ENCODE results near the gene DDX52. TPM values are rescaled to one million over a fixed set of nuclear protein-coding genes. Genes with fewer than 3 reads are reported as not detected.

The DDX52 gene
- total and polyA plus RNA-seq, 12 donors: 7.8 to 18.0 (median 14.4) TPM

DNA sequence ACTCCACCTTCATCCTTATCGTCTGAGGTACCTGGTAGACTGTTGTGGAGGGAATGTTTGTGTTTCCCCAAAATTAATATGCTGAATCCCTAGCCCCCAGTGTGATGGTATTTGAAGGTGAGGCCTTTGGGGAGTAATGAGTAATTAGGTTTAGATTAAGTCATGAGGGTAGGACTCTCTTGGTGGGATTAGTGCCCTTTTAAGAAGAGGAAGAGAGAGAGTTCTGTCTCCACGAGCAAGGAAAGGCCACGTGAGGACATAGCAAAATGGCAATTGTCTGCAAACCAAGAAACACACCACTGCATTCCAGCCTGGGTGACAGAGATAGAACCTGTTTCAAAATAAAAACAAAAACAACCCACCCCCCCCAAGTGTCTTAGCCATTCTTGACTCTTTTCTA is 21.0 kb upstream of the DDX52 start:
- TF ChIP-seq, protein P1, sequence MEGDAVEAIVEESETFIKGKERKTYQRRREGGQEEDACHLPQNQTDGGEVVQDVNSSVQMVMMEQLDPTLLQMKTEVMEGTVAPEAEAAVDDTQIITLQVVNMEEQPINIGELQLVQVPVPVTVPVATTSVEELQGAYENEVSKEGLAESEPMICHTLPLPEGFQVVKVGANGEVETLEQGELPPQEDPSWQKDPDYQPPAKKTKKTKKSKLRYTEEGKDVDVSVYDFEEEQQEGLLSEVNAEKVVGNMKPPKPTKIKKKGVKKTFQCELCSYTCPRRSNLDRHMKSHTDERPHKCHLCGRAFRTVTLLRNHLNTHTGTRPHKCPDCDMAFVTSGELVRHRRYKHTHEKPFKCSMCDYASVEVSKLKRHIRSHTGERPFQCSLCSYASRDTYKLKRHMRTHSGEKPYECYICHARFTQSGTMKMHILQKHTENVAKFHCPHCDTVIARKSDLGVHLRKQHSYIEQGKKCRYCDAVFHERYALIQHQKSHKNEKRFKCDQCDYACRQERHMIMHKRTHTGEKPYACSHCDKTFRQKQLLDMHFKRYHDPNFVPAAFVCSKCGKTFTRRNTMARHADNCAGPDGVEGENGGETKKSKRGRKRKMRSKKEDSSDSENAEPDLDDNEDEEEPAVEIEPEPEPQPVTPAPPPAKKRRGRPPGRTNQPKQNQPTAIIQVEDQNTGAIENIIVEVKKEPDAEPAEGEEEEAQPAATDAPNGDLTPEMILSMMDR (IDR thresholded peaks at IDR 0.05): no peak
- no peaks in the 10 kb centered on the region for H3K4me1 ChIP-seq

GRCh38 chr17:37662353-37662752 is 19.1 kb upstream of the DDX52 start:
- Histone ChIP-seq H3K27ac (no peak overlapping the region), H3K27me3 (no peaks in the 10 kb centered on the region), H3K9me3 (no peaks in the 10 kb centered on the region), H3K36me3 (no peaks in the 10 kb centered on the region), H3K4me3 (no peak overlapping the region), H3K4me1 (no peaks in the 10 kb centered on the region)
- ATAC-seq (no peak), DNase-seq (no peak)
- WGBS, 2 donors: 44 to 47% methylated on average over 4 of the region's 4 CpGs
- TF ChIP-seq, protein P1 (IDR thresholded peaks at IDR 0.05): no peak
- intact Hi-C loops (cut with DNase I): loop anchor here in 1 of 10 donors (5.0 kb wide), 1 partner anchor 50 kb away; no protein-coding TSS in a partner anchor

More for the DNA sequence above, 21.0 kb upstream of the DDX52 start:
- intact Hi-C loops (cut with DNase I): loop anchor here in 1 of 10 donors (5.0 kb wide), 1 partner anchor 48 kb away; no protein-coding TSS in a partner anchor
- Histone ChIP-seq H3K9me3 (no peaks in the 10 kb centered on the region), H3K27me3 (no peaks in the 10 kb centered on the region), H3K27ac (no peak overlapping the region), H3K36me3 (no peaks in the 10 kb centered on the region), H3K4me3 (no peak overlapping the region)
- no peak for ATAC-seq
- 86% methylated on average over 3 of the region's 3 CpGs for WGBS, 2 donors
- no peak for DNase-seq

DNA sequence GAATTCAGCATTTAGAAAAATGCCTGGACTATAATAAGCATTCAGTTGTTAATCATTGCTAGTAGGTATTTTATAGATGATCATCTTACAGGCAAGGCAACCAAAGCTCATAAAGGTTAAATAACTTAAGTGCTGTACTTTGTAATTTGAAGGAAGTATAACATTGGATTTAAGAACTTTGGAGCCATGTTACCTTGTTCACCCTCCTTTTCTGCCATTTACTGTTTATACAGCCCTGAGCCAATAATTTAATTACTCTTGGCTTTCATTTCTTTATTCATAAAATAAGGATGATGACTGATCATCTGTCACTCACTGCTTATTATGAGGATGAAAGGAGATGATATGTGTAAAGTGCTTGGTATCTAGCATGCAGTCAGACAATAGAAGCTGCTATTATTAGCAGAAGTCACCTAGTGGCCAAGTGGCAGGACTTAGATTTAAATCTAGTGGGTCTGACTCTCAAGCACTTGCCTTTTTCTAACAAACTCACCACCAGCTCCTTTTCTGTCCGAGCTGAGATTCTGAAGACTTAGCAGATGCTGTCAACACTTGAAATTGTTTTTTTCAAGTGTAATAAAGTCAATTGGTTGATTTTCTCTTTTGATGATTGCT is 18.3 kb upstream of the DDX52 start:
- H3K9me3 ChIP-seq: no peaks in the 10 kb centered on the region
- DNase-seq (no peak), ATAC-seq (no peak)
- no peaks in the 10 kb centered on the region for H3K4me1 ChIP-seq
- H3K27ac ChIP-seq: no peak overlapping the region
- intact Hi-C loops (cut with DNase I): loop anchor here in 1 of 10 donors (5.0 kb wide), 1 partner anchor 51 kb away; no protein-coding TSS in a partner anchor
- no peak overlapping the region for H3K4me3 ChIP-seq
- TF ChIP-seq, protein P1 (IDR thresholded peaks at IDR 0.05): no peak
- no peaks in the 10 kb centered on the region for H3K27me3 ChIP-seq
- WGBS, 2 donors: 29 to 30% methylated on average over 1 of the region's 1 CpG
- H3K36me3 ChIP-seq: no peaks in the 10 kb centered on the region

DNA sequence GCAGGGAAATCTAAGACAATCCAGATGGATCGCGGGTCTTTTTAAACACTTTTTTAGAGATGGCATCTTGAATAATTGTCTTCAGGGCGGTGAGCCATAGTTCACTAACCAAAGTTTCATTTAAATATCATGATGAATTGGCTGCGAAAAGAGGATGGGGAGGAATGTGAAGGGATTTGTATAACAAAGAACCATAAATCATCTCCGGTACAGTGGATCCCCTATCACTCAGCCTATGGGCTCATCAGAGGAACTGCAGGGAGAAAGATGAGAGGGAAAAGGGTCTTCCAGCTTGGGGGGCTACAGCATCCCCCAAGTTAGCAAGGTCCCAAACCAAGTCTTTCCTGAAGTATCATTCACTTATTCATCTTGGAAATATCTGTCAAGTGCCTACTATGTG is 16.7 kb upstream of the DDX52 start:
- no peaks in the 10 kb centered on the region for H3K4me1 ChIP-seq
- H3K36me3 ChIP-seq: no peaks in the 10 kb centered on the region
- no peak for DNase-seq
- H3K4me3 ChIP-seq: no peak overlapping the region
- intact Hi-C loops (cut with DNase I): loop anchor here in 6 of 10 donors (5.0 to 10.0 kb wide), 6 partner anchors 52 to 155 kb away; no protein-coding TSS in a partner anchor
- H3K9me3 ChIP-seq: no peaks in the 10 kb centered on the region
- peaks cover 0 to 4% (median 0%) of the 10 kb centered on the region in 7 donors for H3K27me3 ChIP-seq
- H3K27ac ChIP-seq: no peak overlapping the region
- 79 to 83% methylated on average over 5 of the region's 5 CpGs for WGBS, 2 donors
- no peak for ATAC-seq
- TF ChIP-seq, protein P1 (IDR thresholded peaks at IDR 0.05): no peak

Measured in heart right ventricle (tissue), 16 donors.